H1 (cell line): ENCODE data around the gene IGFBP4. TPM values are rescaled to one million over a fixed set of nuclear protein-coding genes. Genes with fewer than 3 reads are reported as not detected.

Source experiments
- CTCF ChIA-PET: fragments of 300-600 bp; sonication (Branson Sonifier 250); formaldehyde crosslinking; loops from one replicate; lab custom pipeline; 2021; ENCODE audit not compliant: partially characterized antibody; lab: Charles Lee
- POLR2A ChIA-PET: fragments of 300-600 bp; sonication (Branson Sonifier 250); formaldehyde crosslinking; loops from one replicate; lab custom pipeline; 2021; ENCODE audit warnings: inconsistent platforms; ENCODE audit not compliant: partially characterized antibody; lab: Charles Lee
- DNase-seq, 2 experiments: peaks; one replicate each; pipeline versions ENCODE4 v3.0.0 to v3.0.0-alpha.2; 2010 to 2022; ENCODE audit warnings: low spot score in 2 of 2, low read depth in 1 of 2, mixed read lengths in 1 of 2
- FAIRE-seq: peaks from 2 replicates; lab custom pipeline; 2011; peaks lifted over from hg19 to GRCh38; lab: Jason Lieb, UNC
- H2AFZ ChIP-seq: 2 replicates; pipeline ENCODE4 v1.8.1; 2012; ENCODE audit warnings: low read length, inconsistent platforms
- H2AK5ac ChIP-seq: 2 replicates; pipeline ENCODE4 v1.6.1; 2013; ENCODE audit warnings: low read depth, low read length
- H2BK120ac ChIP-seq: replicated peaks from 2 replicates; pipeline ENCODE3; 2013; ENCODE audit warnings: low read depth, low read length, inconsistent platforms
- H2BK12ac ChIP-seq: 2 replicates; pipeline ENCODE4 v1.6.1; 2013; ENCODE audit warnings: low read depth, low read length
- H2BK15ac ChIP-seq: 2 replicates; pipeline ENCODE4 v1.6.1; 2013; ENCODE audit warnings: low read length
- H2BK20ac ChIP-seq: 2 replicates; pipeline ENCODE4 v1.6.1; 2013; ENCODE audit warnings: low read length
- H2BK5ac ChIP-seq: 2 replicates; pipeline ENCODE4 v1.6.1; 2013; ENCODE audit warnings: low read depth, low read length
- H3K14ac ChIP-seq: 2 replicates; pipeline ENCODE4 v1.6.1; 2013; ENCODE audit warnings: inconsistent platforms; ENCODE audit not compliant: insufficient read length
- H3K18ac ChIP-seq: 2 replicates; pipeline ENCODE4 v1.6.1; 2013; ENCODE audit warnings: low read length; ENCODE audit errors: extremely low read depth
- H3K23ac ChIP-seq: 2 replicates; pipeline ENCODE4 v1.6.1; 2013; ENCODE audit warnings: inconsistent platforms; ENCODE audit not compliant: insufficient read length
- H3K23me2 ChIP-seq: 2 replicates; pipeline ENCODE4 v1.6.1; 2013; ENCODE audit warnings: low read depth, low read length
- H3K27ac ChIP-seq: 2 replicates; pipeline ENCODE4 v1.6.1; 2011; ENCODE audit warnings: low read depth, low read length, inconsistent platforms
- H3K27me3 ChIP-seq, 4 experiments: replicated peaks in 1 of 4; 1 replicate in 1 of 4; 2 replicates in 3 of 4; pipeline versions ENCODE4 v1.6.1 to v1.8.1; 2011 to 2013; ENCODE audit warnings: low read length in 3 of 4, mild to moderate bottlenecking in 3 of 4, inconsistent platforms in 2 of 4, mixed read lengths in 2 of 4, moderate library complexity in 1 of 4; ENCODE audit not compliant: control insufficient read depth in 3 of 4, insufficient read depth in 3 of 4; ENCODE audit errors: extremely low read depth in 1 of 4
- H3K36me3 ChIP-seq, 4 experiments: 2 replicates each; pipeline versions ENCODE4 v1.6.1 to v1.8.1; 2011 to 2013; ENCODE audit warnings: mild to moderate bottlenecking in 4 of 4, low read length in 3 of 4, moderate library complexity in 2 of 4, control low read depth in 1 of 4, inconsistent platforms in 1 of 4; ENCODE audit not compliant: insufficient read depth in 4 of 4, control insufficient read depth in 2 of 4
- H3K4ac ChIP-seq: replicated peaks from 2 replicates; pipeline ENCODE3; 2013; ENCODE audit warnings: low read length, low read depth, mixed read lengths, inconsistent platforms; ENCODE audit not compliant: insufficient read length
- H3K4me1 ChIP-seq, 4 experiments: replicated peaks in 1 of 4; 1 replicate in 1 of 4; 2 replicates in 3 of 4; pipeline versions ENCODE4 v1.6.1 to v1.8.1; 2011 to 2013; ENCODE audit warnings: low read length in 3 of 4, inconsistent platforms in 2 of 4, mixed read lengths in 1 of 4; ENCODE audit not compliant: insufficient read depth in 4 of 4, control insufficient read depth in 3 of 4
- H3K4me2 ChIP-seq, 2 experiments: 2 replicates each; pipeline versions ENCODE4 v1.6.1 to v1.8.1; 2011 to 2013; ENCODE audit warnings: low read depth in 2 of 2, low read length in 2 of 2, control low read depth in 1 of 2, inconsistent platforms in 1 of 2, mild to moderate bottlenecking in 1 of 2; ENCODE audit not compliant: insufficient read depth in 1 of 2
- H3K4me3 ChIP-seq, 4 experiments: fragments of 200-600, 300-600 bp in 1 of 4; sonication (generic), shearing (Covaris generic), sonication (Bioruptor Twin) in 1 of 4; 2 replicates each; pipeline versions ENCODE4 v1.5.1 to v1.8.1; 2011 to 2016; ENCODE audit warnings: low read length in 4 of 4, low read depth in 3 of 4, control low read depth in 2 of 4, inconsistent platforms in 2 of 4, mild to moderate bottlenecking in 2 of 4, mixed read lengths in 1 of 4, moderate library complexity in 1 of 4; ENCODE audit not compliant: insufficient read depth in 2 of 4; ENCODE audit errors: extremely low read depth in 1 of 4
- H3K56ac ChIP-seq: replicated peaks from 2 replicates; pipeline ENCODE3; 2013; ENCODE audit warnings: low read depth, mild to moderate bottlenecking, mixed read lengths, low read length, inconsistent platforms; ENCODE audit not compliant: insufficient read length
- H3K79me1 ChIP-seq: 2 replicates; pipeline ENCODE4 v1.6.1; 2013; ENCODE audit warnings: low read depth, low read length, control low read depth
- H3K79me2 ChIP-seq, 2 experiments: 2 replicates each; pipeline versions ENCODE4 v1.6.1 to v1.8.1; 2012 to 2013; ENCODE audit warnings: low read length in 2 of 2, mild to moderate bottlenecking in 2 of 2, inconsistent platforms in 1 of 2; ENCODE audit not compliant: insufficient read depth in 2 of 2, control insufficient read depth in 1 of 2
- H3K9ac ChIP-seq, 4 experiments: replicated peaks in 1 of 4; 1 replicate in 1 of 4; 2 replicates in 3 of 4; pipeline versions ENCODE4 v1.6.1 to v1.8.1; 2011 to 2013; ENCODE audit warnings: low read depth in 3 of 4, low read length in 3 of 4, control low read depth in 2 of 4, mild to moderate bottlenecking in 2 of 4, moderate library complexity in 2 of 4, inconsistent platforms in 1 of 4; ENCODE audit errors: extremely low read depth in 1 of 4
- H3K9me3 ChIP-seq, 2 experiments: 2 replicates each; pipeline versions ENCODE4 v1.6.1 to v1.8.1; 2012 to 2013; ENCODE audit warnings: mild to moderate bottlenecking in 2 of 2, moderate library complexity in 2 of 2, control low read depth in 1 of 2, inconsistent platforms in 1 of 2, low read depth in 1 of 2, low read length in 1 of 2, mixed read lengths in 1 of 2; ENCODE audit not compliant: insufficient read depth in 2 of 2
- H4K20me1 ChIP-seq, 2 experiments: replicated peaks in 1 of 2; 2 replicates each; pipeline versions ENCODE3 to v1.8.1; 2011 to 2013; ENCODE audit warnings: inconsistent platforms in 2 of 2, low read length in 2 of 2, mild to moderate bottlenecking in 1 of 2; ENCODE audit not compliant: insufficient read depth in 2 of 2, control insufficient read depth in 1 of 2
- H4K5ac ChIP-seq: 2 replicates; pipeline ENCODE4 v1.6.1; 2013; ENCODE audit warnings: low read length, low read depth, mixed read lengths, inconsistent platforms; ENCODE audit not compliant: insufficient read length
- H4K8ac ChIP-seq: 2 replicates; pipeline ENCODE4 v1.8.0; 2013; ENCODE audit warnings: mild to moderate bottlenecking, moderate library complexity, low read length, inconsistent platforms; ENCODE audit not compliant: insufficient read depth; ENCODE audit errors: extremely low read depth
- H4K91ac ChIP-seq: replicated peaks from 2 replicates; pipeline ENCODE3; 2013; ENCODE audit warnings: low read length, mixed read lengths, inconsistent platforms; ENCODE audit not compliant: insufficient read length
- BACH1 ChIP-seq: IDR thresholded peaks from 2 replicates; pipeline ENCODE4 v1.6.1; 2012; ENCODE audit warnings: low read length, improper control_type of control experiment
- EGR1 ChIP-seq: IDR thresholded peaks from 2 replicates; pipeline ENCODE4 v1.6.1; 2011; ENCODE audit warnings: low read depth, low read length, borderline replicate concordance
- EP300 ChIP-seq, 2 experiments: IDR thresholded peaks; 1 replicate in 1 of 2; 2 replicates in 1 of 2; pipeline ENCODE4 v1.6.1; 2011 to 2012; ENCODE audit warnings: low read depth in 2 of 2, low read length in 2 of 2, mild to moderate bottlenecking in 2 of 2, borderline replicate concordance in 1 of 2, inconsistent platforms in 1 of 2, moderate library complexity in 1 of 2
- JUN ChIP-seq: IDR thresholded peaks from 2 replicates; pipeline ENCODE4 v1.6.1; 2011; ENCODE audit warnings: low read depth, mild to moderate bottlenecking, improper control_type of control experiment, low read length
- NANOG ChIP-seq: IDR thresholded peaks from 2 replicates; pipeline ENCODE4 v1.6.1; 2011; ENCODE audit warnings: low read length, low read depth, mild to moderate bottlenecking, inconsistent platforms; ENCODE audit not compliant: insufficient read depth, poor library complexity, severe bottlenecking
- PHF8 ChIP-seq: fragments of 200-600 bp; sonication (generic); conservative IDR thresholded peaks from 2 replicates; pipeline ENCODE4 v1.7.1; 2012; ENCODE audit warnings: low read depth, mild to moderate bottlenecking, inconsistent platforms, low read length, moderate library complexity
- RNF2 ChIP-seq: fragments of 200-900, 300-1000 bp; sonication (generic); IDR thresholded peaks from 2 replicates; pipeline ENCODE4 v1.7.1; 2016; ENCODE audit warnings: borderline replicate concordance, low read depth, mild to moderate bottlenecking, antibody characterized with exemption, low read length; ENCODE audit not compliant: poor library complexity, severe bottlenecking; ENCODE audit errors: missing control alignments
- SAP30 ChIP-seq: fragments of 300-600 bp; sonication (generic); IDR thresholded peaks from 2 replicates; pipeline ENCODE4 v1.7.1; 2012; ENCODE audit warnings: low read length, moderate library complexity, mild to moderate bottlenecking, inconsistent platforms; ENCODE audit not compliant: insufficient read depth, insufficient replicate concordance
- SIX5 ChIP-seq: IDR thresholded peaks from 2 replicates; pipeline ENCODE4 v1.6.1; 2011; ENCODE audit warnings: mild to moderate bottlenecking, low read depth, low read length
- SUZ12 ChIP-seq: fragments of 200-600 bp; sonication (generic); IDR thresholded peaks from 2 replicates; pipeline ENCODE4 v1.6.1; 2012; ENCODE audit warnings: mild to moderate bottlenecking, inconsistent platforms, low read length, moderate library complexity, mixed read lengths
- TAF7 ChIP-seq: optimal IDR thresholded peaks from 2 replicates; pipeline ENCODE3; 2011; ENCODE audit warnings: low read depth, mild to moderate bottlenecking, inconsistent platforms, low read length, moderate library complexity, borderline replicate concordance
- ZNF274 ChIP-seq: IDR thresholded peaks from 2 replicates; pipeline ENCODE4 v1.7.0; 2012; ENCODE audit warnings: low read length, borderline replicate concordance; ENCODE audit errors: extremely low read depth
- WGBS, 2 experiments: shearing (Covaris generic) in 1 of 2; methylation state at CpG; one replicate each; pipeline versions ENCODE4 v1.1.6 to v1.1.7; 2013 to 2015; ENCODE audit warnings: low lambda C conversion rate in 2 of 2, mixed read lengths in 2 of 2, inconsistent platforms in 1 of 2, low coverage in 1 of 2, missing lambda C conversion rate in 1 of 2; ENCODE audit not compliant: insufficient replicate concordance in 2 of 2, insufficient coverage in 1 of 2, insufficient read length in 1 of 2; ENCODE audit errors: extremely low coverage in 1 of 2, missing lambda C conversion rate in 1 of 2; 5-methylcytosine and 5-hydroxymethylcytosine counted together
- polyA plus RNA-seq, 7 experiments: library from polyadenylated mRNA; depleted of rRNA in 3 of 7; stranded (reverse) in 5 of 7; unstranded in 2 of 7; fragments of >200 nt in 5 of 7; fragments of 200-250 nt in 2 of 7; gene quantifications; 1 replicate in 5 of 7; 2 replicates in 1 of 7; 4 replicates in 1 of 7; pipeline versions ENCODE4 v1.2.1 to v1.2.3, GENCODE V29; 2011 to 2013; ENCODE audit warnings: missing spikeins in 2 of 7, mixed read lengths in 2 of 7
- total RNA-seq: library from RNA; stranded (reverse); fragmentation: NEBNext Ultra II Directional; extraction: Animal tissue kit (Norgen Biotek cat#: 25700); gene quantifications from 2 replicates; pipeline ENCODE4 v1.2.1, GENCODE V29; 2021

IGFBP4 gene
- total and polyA plus RNA-seq, 2 of the 8 experiments (the other 6 are each of a cell fraction or from before 2014, with no cell fraction given): 85.5 to 105 TPM

- Histone ChIP-seq H4K20me1 (no peaks in the 10 kb centered on the region), H2BK15ac (no peak overlapping the region), H4K91ac (no peak overlapping the region), H3K27ac (no peak overlapping the region), H3K36me3 (no peaks in the 10 kb centered on the region), H2BK20ac (no peak overlapping the region), H3K23me2 (no peaks in the 10 kb centered on the region; the same call in 1 of the 2 replicates), H3K4me1 (peaks cover 3 to 19% (median 8%) of the 10 kb centered on the region in 4 experiments; a peak in 6 of 7 replicates), H3K79me1 (no peaks in the 10 kb centered on the region), H3K9me3 (no peaks in the 10 kb centered on the region), H2AK5ac (no peak overlapping the region), H3K14ac (no peak overlapping the region), H2BK120ac (no peak overlapping the region), H4K5ac (no peak overlapping the region), H3K18ac (no peak overlapping the region), H4K8ac (no peak overlapping the region), H2AFZ (no peak overlapping the region), H2BK5ac (no peak overlapping the region), H3K4me3 (no peak overlapping the region), H3K9ac (no peak overlapping the region), H3K4ac (peak overlapping the region; percentile 60), H3K79me2 (no peaks in the 10 kb centered on the region), H3K27me3 (no peaks in the 10 kb centered on the region; a peak in 2 of 7 replicates), H3K56ac (no peak overlapping the region), H2BK12ac (no peak overlapping the region), H3K4me2 (no peak overlapping the region), H3K23ac (no peak overlapping the region)
- DNase-seq: no peak
- CTCF ChIA-PET: interaction anchor here (0.8 to 34.1 kb wide), 7 partner anchors 12 to 64 kb away, joined by 3 to 739 read pairs (median 13); partner anchors contain the start of genes IGFBP4 and TOP2A
- POLR2A ChIA-PET: interaction anchor here (0.9 to 1.2 kb wide), 3 partner anchors 9 to 36 kb away, joined by 3 read pairs; no protein-coding TSS in a partner anchor
- TF ChIP-seq SIX5: no peak
- TF ChIP-seq SAP30: no peak
- no peak for TF ChIP-seq EP300 (IDR thresholded peaks at IDR 0.05; ENCODE audit: borderline replicate concordance in 1 of 2, low read depth in 2 of 2, low read length in 2 of 2)
- no peak for TF ChIP-seq SUZ12
- TF ChIP-seq TAF7: no peak
- no peak for TF ChIP-seq RNF2
- no peak for TF ChIP-seq BACH1
- TF ChIP-seq ZNF274: no peak
- no peak for TF ChIP-seq NANOG
- TF ChIP-seq JUN: no peak
- no peak for TF ChIP-seq EGR1
- no peak for TF ChIP-seq PHF8
- no peak for FAIRE-seq
- 95% methylated on average over 10 of the region's 13 CpGs; no CpG with 5 or more reads in 1 of the 2 experiments for WGBS, 2 experiments
Measured at GRCh38 chr17:40478486-40478885, 35.2 kb downstream of the IGFBP4 start.
